Medulla oblongata (tissue), 1 donor: ENCODE measurements around the gene PROSER3.
"Not testable (repeated sequence)": the region's sequence is repeated elsewhere in the genome, so short reads cannot be mapped to it uniquely, and the experiment has no call there.

ENCODE experiments used
- DNase-seq: peaks from one replicate; pipeline ENCODE4 v3.0.0-alpha.2; 2015; ENCODE audit errors: extremely low spot score

Gene PROSER3

DNA sequence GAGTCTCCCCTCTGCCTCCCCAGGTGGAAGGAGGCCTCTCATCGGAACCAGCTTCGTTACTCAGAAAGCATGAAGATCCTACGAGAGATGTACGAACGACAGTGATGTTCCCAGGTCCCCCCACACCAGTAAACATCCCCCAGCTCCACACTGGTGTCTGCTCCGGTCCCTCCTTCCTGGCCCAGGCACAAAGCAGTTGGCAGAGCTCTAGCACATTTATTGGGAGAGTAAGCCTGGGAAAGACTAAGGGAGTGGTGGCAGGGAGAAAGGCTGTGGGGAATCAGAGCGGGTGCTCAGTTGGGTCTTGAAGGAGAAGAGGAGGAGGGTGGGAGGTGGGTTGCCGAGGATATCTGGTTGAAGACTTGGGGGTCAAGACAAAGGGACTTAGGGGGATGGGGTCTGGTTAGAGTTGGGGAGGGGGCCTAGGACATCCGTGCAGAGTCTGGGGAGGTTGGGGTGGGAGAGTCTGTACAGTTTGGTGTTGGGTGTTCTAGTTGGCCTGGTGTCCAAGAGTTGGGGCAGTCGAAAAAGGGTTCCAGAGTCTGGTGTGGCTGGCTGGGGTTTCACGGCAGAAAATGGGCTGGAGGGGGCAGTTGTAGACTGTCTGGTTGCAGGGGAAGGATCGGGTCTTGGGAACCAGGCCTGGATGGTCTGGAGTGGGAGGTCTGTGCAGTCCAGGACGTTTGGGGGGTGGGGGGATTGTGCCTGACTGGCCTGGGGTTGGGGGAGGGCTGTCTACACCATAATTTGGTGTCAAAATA lies 3.4 kb upstream of the PROSER3 start:
- no peak for DNase-seq

- DNase-seq: no peak
Observed at GRCh38 chr19:35755131-35755549, 2.8 kb upstream of the PROSER3 start.

GRCh38 chr19:35755550-35756376 lies 2.2 kb upstream of the PROSER3 start:
- no peak for DNase-seq

- peak; percentile 48 for DNase-seq
Observed at GRCh38 chr19:35756377-35757230, 1.4 kb upstream of the PROSER3 start, which contains the start of gene HSPB6. Gene HSPB6 (minus strand): TSS chr19:35757029. CDS start chr19:35757008, 21 bp downstream.

DNA sequence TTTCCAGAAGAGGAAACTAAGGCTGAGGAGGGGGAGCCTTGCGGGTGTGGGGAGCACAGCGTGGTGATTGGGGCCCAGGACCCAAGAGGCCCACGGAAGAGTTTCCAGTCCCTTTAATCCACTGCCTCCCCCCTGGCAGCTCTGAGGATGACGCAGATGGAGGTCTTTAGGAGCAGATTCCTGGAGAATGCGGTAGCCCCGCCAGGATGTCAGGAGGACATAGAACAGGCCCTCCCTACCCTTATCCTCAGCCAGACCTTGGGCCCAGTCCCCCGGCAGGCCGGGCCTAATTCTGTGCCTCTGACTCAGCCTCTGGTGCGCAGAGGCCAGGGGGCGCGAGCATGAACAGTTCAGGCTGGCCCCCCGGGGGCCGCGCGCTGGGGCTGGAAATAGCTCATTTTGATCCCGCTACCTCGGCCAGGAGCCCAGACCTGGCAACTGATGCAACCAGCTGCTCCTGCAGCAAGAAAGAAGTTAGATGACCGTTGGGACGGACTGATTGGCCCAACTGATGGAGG lies 686 bp upstream of the PROSER3 start:
- peak; percentile 66 for DNase-seq

GRCh38 chr19:35759697-35760096 lies 1.7 kb downstream of the PROSER3 start:
- no peak for DNase-seq

DNA sequence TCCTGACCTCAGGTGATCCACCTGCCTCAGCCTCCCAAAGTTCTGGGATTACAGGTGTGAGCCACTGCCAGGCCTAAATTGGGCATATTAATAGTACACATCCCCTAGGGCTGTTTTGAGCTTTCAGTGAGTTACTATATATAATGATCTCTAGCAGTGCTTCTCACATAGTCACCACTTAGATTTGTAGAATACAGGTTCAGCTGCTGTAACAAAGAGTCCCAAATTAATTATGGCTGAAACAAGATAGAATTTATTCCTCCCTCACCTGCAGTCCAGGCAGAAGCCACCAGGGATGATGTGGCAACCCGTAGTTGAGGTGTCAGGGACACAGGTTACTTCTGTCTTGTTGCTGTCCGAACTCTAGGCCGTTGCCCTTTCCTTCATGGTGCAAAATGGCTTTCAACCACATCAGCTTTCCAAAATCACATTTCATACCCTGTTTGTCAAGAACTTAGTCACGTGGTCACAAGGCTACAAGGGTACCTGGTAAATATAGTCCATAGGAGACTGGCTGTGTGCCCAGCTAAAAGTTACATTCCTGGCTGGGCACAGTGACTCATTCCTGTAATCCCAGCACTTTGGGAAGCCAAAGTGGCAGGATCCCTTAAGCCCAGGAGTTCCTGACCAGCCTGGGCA lies 2.9 kb downstream of the PROSER3 start:
- DNase-seq: no peak

GRCh38 chr19:35764432-35765315 lies 6.7 kb downstream of the PROSER3 start:
- DNase-seq: no peak

- no peak for DNase-seq
Observed at GRCh38 chr19:35766571-35767104, 8.7 kb downstream of the PROSER3 start.

GRCh38 chr19:35767288-35768081 lies 9.5 kb downstream of the PROSER3 start:
- no peak for DNase-seq

DNA sequence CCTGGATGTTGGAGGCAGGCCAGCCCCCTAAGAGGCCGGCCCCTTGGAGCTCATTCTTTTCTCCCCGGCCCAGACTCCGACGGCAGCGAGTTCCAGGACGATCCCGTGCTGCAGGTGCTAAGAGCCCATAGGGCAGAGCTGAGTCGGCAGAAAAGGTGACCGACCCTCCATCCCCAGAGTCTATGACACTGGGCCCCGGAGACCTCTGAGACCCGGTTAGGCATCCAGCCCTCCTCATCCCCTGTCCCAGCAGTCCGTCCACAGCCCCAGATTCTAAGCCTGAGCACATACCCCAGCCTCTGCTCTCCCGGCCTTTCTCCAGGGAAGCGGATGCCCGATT lies 10.1 kb downstream of the PROSER3 start:
- no peak for DNase-seq

GRCh38 chr19:35772362-35772761 lies 14.4 kb downstream of the PROSER3 start:
- not testable (repeated sequence) for DNase-seq

DNA sequence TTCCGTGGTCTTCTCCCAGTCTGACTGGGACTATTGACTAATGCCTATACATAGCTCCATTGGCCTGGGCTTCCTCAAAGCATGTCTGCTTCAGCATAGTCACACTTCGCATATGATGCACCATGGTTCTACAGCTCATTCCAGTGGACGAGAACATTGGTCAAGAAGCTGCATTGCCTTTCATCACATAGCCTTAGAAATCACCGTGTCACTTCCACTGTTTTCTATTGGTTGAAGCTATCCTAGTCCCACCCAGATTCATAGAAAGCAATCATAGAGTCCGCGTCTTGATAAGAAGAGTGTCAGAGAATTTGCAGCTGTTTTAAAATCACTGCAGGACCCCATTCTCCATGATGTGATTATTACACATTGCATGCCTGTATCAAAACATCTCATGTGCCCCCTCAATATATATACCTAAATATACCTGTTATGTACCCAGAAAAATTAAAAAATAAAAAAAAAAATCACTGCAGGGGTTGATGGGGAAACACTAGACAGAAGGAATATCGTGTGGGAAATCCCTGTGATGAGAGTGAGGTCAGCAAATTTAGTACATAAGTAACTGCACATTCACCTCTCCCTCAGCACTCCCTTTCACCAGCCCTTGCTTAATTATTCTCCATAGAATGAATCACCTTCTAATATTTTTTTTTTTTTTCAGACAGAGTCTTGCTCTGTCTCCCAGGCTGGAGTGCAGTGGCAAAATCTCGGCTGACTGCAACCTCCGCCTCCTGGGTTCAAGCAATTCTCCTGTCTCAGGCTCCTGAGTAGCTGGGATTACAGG lies 15.2 kb downstream of the PROSER3 start:
- DNase-seq: no peak

DNA sequence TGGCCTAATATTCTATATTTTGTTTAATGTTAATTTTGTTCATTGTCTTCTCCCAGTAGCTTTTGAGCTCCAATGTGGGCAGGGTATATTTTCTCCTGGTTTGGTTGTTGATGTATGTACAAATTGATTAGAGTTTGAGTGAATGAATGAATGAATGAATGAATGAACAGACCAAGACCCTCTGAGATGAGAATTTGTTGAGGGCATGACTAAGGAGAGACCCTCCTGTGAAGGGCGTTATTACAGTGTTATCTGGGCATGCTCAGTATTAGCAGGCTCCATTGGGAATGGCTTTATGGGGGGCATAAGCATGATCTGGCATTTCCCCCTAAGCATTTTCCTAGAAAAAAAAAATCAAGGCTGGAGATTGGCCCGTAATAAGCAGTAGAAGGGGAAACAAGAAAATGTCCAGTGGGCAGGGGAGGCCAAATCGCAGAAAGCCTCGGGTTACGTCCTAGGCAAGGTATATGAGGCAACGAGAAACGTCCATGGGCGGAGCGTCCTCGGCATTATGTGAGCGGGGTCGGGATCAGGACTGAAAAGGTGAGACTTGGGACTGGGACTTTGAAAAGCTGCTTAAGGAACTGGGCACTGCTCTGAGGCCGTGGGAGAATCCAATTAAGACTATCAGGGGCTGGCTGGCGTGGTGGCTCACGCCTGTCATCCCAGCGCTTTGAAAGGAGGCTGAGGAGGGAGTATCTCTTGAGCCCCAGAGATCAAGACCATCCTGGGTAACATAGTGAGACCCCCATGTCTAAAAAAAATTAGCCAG lies 16.5 kb downstream of the PROSER3 start:
- no peak for DNase-seq

GRCh38 chr19:35775046-35775297 lies 17.0 kb downstream of the PROSER3 start:
- no peak for DNase-seq

DNA sequence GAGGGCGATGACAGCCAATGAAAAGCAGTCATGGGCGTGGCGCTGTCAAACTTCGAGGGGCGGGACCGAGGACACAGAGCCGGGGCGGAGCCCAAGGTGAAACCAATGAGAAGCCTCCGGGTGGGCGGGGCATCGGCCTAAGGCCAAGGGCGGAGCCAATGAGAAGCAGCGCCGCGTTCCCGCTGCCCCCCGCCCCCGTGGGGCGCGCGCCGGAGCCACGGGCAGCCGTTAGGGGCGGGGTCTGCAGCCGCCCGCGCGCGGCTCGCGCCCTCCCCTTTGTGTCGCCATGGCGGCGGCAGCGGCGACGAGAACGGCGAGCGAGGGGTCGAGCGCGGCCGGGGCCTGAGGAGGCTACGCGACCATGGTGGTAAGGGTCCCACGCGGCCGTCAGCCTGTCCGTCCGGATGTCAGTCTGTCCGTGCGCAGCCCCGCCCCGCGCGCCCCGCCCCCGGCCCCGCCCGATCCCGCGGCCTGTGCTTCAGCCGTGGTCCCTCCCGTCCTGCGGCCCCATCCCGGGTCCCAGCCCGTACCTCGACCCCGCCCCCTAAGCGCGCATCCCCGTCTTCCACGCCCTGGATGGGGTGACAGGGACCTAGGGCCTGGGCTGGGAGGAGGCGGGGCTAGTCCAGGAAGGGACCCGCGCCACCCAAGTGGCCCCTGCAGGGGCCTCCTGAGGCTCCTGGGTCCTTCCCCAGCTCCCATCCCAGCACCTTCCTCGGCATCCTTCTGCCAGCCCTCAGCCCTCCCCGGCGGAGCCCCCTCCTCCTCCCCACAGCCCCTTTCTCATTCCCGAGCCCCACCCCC lies 17.5 kb downstream of the PROSER3 start, which contains the start of gene ARHGAP33:
Gene ARHGAP33, plus strand, starts transcription at position 267 of the 804 bp plus-strand sequence. Its CDS starts 95 bp downstream, at position 362.
- DNase-seq: peak; percentile 99
